GM20000 (cell line): ENCODE results near the gene VWF.
"Not testable (repeated sequence)": the region's sequence is repeated elsewhere in the genome, so short reads cannot be mapped to it uniquely, and the experiment has no call there.

ENCODE experiments used
- DNase-seq: peaks from one replicate; pipeline ENCODE4 v3.0.0; 2012; ENCODE audit warnings: low spot score
- TF ChIP-seq, protein P1 (sequence below): IDR thresholded peaks from 2 replicates; pipeline ENCODE4 v1.5.1; 2012; ENCODE audit warnings: mild to moderate bottlenecking, control low read depth; ENCODE audit errors: extremely low read depth, missing control alignments

Gene VWF

DNA sequence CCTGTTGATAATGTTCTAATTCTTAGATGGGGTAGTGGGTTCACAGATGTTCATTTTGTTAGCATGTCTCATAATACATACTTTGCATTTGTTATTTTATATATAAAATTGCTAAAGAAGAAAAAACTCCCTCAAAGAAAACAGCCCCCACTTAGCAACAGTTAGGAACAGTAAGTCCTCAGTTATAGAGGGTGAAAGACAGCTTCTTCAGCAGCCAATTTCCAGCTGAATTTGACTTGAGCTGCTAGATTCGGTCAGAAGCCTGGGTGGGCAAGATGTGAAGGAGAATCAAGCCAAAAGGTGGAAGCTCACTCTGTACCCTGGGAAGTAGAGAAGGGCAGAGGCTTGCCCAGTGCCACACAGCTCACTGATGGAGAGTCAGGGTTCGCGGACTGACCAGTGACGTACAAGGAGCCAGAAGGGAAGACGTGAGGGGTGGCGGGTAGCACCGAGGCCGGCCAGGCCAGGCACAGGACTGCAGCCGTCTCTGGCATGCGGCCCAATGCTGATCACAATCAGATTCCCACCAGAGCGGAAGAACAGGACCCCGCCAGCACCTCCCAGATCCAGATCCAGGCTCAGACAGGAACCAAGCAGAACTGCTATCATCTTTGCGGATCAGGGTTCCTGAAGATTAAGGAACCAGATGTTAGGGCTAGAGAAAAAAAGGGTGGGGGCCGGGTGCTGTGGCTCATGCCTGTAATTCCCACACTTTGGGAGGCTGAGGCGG lies 30.4 kb upstream of the VWF start:
- DNase-seq: no peak
- TF ChIP-seq, protein P1, sequence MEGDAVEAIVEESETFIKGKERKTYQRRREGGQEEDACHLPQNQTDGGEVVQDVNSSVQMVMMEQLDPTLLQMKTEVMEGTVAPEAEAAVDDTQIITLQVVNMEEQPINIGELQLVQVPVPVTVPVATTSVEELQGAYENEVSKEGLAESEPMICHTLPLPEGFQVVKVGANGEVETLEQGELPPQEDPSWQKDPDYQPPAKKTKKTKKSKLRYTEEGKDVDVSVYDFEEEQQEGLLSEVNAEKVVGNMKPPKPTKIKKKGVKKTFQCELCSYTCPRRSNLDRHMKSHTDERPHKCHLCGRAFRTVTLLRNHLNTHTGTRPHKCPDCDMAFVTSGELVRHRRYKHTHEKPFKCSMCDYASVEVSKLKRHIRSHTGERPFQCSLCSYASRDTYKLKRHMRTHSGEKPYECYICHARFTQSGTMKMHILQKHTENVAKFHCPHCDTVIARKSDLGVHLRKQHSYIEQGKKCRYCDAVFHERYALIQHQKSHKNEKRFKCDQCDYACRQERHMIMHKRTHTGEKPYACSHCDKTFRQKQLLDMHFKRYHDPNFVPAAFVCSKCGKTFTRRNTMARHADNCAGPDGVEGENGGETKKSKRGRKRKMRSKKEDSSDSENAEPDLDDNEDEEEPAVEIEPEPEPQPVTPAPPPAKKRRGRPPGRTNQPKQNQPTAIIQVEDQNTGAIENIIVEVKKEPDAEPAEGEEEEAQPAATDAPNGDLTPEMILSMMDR: no peak

DNA sequence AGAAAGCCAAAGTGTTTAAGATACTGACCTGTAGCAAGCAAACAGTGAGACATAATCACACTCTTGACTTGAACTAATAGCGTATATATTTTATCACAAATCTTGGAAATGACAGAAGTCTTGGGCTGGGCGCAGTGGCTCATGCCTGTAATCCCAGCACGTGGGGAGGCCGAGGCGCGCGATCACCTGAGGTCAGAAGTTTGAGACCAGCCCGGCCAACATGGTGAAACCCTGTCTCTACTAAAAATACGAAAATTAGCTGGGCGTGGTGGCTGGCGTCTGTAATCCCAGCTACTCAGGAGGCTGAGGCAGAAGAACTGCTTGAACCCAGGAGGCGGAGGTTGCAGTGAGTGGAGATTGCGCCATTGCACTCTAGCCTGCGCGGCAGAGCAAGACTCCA lies 24.3 kb upstream of the VWF start:
- DNase-seq: not testable (repeated sequence)

DNA sequence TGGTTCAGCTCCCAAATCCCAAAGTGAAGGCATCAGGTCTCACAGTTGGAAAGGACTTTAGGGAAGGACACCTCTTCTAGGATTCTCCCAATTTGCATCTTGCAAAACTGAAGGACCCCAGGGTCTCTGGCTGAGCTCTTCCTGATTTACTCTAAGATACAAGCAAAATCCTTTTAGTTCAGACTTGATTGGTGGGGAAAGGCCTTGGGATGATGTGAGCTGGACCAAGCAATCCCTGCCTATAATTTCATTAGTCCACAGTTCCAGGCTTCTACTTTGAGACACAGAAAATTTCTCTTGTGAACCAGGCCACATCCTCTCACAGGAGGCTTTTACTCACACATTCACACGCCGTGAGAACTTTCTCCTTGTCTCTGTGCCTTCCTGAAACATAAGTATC lies 23.6 kb upstream of the VWF start:
- TF ChIP-seq, protein P1: no peak

DNA sequence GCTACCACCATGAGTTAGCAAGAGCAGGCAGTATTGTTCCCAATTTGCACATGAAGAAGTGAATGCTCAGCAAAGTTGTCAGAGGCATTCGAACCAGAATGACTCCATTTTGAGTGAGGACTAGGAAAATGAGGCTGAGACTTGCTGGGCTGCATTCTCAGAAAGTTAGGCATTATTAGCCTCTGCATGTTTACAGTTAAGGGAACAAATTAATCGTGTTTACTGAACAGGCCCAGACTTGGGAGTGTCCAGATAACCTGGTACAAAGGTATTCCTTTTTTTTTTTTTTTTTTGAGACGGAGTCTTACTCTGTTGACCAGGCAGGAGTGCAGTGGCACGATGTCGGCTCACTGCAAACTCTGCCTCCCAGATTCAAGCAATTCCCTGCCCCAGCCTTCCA lies 22.5 kb upstream of the VWF start:
- no peak for DNase-seq
- TF ChIP-seq, protein P1: no peak

More for the DNA sequence above, 23.6 kb upstream of the VWF start:
- DNase-seq: no peak

DNA sequence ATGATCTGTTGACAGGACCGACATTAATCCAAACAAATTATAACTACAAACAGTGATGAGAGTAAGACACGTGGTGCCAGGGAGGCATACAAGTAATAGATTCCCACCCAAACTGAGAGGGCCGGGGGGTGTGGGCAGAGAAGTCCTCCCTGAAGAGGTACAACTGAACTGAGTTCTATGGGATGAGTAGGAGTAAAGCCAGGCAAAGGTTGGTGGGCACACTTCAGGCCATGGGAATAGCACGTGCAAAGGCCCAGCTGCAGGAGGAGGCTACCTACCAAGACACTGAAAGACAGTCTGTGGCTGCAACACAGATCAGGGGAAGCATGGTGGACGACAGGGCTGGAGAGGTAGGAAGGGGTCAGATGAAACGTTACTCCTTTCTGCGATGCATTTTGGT lies 22.0 kb upstream of the VWF start:
- TF ChIP-seq, protein P1: no peak
- DNase-seq: no peak

DNA sequence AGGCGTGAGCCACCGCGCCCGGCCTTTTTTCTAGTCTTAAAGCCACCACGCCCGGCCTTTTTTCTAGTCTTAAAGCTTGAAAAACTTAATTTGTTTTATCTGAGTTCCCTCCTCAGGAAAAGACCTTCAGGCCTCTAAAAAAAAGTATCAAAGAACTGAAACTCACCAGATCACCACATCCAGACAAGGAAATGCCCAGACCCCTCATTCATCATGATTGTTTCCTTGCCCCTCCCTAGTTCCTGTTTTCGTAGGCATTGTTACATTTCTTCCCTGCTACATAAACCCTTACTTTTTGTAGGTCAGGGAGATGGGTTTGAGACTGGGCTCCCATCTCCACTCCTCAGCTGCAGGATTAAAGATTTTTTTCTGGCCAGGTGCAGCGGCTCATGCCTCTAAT lies 21.1 kb upstream of the VWF start:
- DNase-seq: no peak
- TF ChIP-seq, protein P1: no peak

DNA sequence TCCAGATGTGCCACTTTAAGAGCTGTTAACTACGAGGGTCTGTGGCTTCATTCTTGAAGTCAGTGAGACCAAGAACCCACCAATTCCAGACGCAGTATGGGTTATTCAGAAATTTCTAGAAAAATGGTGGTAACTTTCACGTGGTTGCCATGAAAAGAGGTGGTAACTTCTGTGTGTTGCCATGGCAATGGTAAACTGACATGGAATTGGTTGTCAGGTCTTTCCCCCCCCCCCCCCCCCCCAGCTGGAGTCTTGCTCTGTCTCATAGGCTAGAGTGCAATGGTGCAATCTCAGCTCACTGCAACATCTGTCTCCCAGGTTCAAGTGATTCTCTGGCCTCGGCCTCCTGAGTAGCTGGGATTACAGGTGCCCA lies 18.8 kb upstream of the VWF start:
- TF ChIP-seq, protein P1: no peak
- no peak for DNase-seq

DNA sequence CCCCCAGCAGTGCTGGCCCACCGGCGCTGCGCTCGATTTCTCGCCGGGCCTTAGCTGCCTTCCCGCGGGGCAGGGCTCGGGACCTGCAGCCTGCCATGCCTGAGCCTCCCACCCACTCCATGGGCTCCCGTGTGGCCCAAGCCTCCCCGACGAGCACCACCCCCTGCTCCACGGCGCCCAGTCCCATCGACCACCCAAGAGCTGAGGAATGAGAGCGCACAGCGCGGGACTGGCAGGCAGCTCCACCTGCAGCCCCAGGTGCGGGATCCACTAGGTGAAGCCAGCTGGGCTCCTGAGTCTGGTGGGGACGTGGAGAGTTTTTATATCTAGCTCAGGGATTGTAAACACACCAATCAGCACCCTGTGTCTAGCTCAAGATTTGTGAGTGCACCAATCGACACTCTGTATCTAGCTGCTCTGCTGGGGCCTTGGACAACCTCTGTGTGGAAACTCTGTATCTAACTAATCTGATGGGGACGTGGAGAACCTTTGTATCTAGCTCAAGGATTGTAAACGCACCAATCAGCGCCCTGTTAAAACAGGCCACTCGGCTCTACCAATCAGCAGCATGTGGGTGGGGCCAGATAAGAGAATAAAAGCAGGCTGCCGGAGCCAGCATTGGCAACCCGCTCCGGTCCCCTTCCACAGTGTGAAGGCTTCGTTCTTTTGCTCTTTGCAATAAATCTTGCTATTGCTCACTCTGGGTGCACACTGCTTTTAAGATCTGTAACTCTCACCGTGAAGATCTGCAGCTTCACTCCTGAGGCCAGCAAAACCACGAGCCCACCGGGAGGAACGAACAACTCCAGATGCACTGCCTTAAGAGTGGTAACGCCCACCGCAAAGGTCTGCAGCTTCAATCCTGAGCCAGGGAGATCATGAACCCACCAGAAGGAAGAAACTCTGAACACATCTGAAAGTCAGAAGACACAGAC lies 18.2 kb upstream of the VWF start:
- DNase-seq: not testable (repeated sequence)

DNA sequence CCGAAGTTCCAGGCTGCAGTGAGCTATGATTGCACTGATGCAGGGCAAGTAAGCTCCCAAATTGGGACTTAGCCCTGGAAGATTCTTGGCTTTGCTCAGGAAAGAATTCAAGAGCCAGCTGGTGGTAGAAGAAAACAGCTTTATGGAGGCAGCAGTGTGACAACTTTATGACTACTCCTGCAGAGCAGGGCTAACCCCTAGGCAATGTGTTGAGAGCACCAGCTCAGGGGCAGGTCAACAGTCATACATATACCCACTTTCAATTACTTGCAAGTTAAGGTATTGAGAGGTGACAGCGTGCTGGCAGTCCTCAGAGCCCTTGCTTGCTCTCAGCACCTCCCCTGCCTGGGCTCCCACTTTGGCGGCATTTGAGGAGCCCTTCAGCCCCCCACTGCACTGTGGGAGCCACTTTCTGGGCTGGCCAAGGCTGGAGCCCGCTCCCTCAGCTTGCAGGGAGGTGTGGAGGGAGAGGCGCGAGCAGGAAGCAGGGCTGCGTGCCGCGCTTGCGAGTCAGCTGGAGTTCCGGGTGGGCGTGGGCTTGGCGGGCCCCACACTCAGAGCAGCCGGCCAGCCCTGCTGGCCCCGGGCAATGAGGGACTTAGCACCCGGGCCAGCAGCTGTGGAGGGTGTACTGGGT lies 17.4 kb upstream of the VWF start:
- not testable (repeated sequence) for DNase-seq
